ENCODE measurements around the gene JMJD1C.

DNA sequence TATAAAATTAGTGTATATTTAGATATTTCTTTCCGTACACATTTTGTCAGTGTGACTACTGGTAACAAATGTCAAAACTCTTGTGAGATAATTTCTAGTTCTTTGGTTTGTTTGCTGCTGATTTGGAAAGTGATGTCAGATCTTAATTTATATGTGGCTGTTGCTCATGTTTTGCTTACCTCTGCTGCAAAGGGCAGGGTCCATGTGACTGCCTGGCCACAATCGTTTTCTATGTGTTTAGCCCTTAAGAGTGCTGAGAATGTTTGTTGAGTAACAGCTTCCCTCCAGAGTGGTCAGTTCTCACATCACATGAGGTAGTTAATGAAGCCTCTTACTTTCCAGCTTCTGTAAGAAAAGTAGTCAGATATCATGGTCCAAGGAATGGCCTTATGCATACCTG, 328.5 kb downstream of the JMJD1C start:
- TF ChIP-seq, protein P1, sequence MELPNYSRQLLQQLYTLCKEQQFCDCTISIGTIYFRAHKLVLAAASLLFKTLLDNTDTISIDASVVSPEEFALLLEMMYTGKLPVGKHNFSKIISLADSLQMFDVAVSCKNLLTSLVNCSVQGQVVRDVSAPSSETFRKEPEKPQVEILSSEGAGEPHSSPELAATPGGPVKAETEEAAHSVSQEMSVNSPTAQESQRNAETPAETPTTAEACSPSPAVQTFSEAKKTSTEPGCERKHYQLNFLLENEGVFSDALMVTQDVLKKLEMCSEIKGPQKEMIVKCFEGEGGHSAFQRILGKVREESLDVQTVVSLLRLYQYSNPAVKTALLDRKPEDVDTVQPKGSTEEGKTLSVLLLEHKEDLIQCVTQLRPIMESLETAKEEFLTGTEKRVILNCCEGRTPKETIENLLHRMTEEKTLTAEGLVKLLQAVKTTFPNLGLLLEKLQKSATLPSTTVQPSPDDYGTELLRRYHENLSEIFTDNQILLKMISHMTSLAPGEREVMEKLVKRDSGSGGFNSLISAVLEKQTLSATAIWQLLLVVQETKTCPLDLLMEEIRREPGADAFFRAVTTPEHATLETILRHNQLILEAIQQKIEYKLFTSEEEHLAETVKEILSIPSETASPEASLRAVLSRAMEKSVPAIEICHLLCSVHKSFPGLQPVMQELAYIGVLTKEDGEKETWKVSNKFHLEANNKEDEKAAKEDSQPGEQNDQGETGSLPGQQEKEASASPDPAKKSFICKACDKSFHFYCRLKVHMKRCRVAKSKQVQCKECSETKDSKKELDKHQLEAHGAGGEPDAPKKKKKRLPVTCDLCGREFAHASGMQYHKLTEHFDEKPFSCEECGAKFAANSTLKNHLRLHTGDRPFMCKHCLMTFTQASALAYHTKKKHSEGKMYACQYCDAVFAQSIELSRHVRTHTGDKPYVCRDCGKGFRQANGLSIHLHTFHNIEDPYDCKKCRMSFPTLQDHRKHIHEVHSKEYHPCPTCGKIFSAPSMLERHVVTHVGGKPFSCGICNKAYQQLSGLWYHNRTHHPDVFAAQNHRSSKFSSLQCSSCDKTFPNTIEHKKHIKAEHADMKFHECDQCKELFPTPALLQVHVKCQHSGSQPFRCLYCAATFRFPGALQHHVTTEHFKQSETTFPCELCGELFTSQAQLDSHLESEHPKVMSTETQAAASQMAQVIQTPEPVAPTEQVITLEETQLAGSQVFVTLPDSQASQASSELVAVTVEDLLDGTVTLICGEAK (IDR thresholded peaks at IDR 0.05; ENCODE audit: borderline replicate concordance): no peak
- no peak for TF ChIP-seq POLR2A (IDR thresholded peaks at IDR 0.05; ENCODE audit: low read depth, low read length)

Measured in GM12878 (cell line).